HTERT RPE-1 (cell line): Measurements from ENCODE around the gene ORAI2.
"Not testable (repeated sequence)": the region's sequence is repeated elsewhere in the genome, so short reads cannot be mapped to it uniquely, and the experiment has no call there.

Source experiments
- in situ Hi-C: fragments of 300-500 bp; cut with MboI; formaldehyde crosslinking; loops from 4 replicates; pipeline ENCODE4 v1.14.3; 2020; ENCODE audit warnings: low sequenced_read_pairs

Gene ORAI2

GRCh38 chr7:102468478-102469350 is 35.3 kb downstream of the ORAI2 start:
- in situ Hi-C loops: no loop called here

GRCh38 chr7:102469351-102469971 is 36.1 kb downstream of the ORAI2 start:
- in situ Hi-C loops: no loop called here

DNA sequence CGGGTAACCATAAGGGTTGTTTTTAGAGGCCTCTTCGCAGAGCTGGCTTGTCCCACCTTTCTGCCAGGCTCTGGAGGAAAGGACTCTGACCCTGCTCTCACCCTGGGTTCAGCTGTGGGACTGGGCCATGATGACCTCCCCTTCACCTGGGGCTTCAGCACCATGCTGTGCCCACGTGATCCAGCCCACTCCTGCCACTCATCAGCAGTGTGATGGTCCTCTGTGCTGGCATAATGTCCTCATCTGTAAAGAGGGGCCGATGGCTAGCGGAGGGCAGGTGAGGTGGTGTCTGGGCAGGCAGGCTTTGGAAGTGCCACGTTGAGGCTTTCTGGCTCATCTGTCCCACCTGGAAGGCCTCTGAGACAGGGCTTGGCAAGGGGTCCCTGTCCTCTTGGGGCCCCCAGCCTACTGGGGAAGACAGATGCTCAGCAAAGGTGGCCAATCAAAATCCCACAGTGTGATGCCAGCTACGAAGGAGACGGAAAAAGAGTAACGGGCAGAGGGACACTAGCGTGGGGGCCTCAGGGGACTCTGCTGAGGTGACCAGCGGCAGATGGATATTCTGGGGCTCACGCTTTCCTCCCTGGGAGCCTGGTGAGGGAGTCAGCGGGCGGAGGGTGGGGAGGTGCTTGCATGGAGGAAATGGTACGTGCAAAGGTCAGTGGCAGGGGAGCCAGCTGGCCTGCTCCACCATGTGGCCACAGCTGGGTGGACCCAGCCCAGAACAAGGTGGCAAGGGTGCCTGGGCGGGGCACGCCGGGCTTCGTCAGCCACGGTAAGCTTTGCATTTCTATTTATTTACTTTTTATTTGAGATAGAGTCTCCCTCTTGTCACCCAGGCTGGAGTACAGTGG is 36.8 kb downstream of the ORAI2 start:
- in situ Hi-C loops: no loop called here

- in situ Hi-C loops: no loop called here
These were observed 38.4 kb downstream of the ORAI2 start for GRCh38 chr7:102471791-102472125.

GRCh38 chr7:102472126-102473041 is 39.0 kb downstream of the ORAI2 start:
- in situ Hi-C loops: no loop called here

DNA sequence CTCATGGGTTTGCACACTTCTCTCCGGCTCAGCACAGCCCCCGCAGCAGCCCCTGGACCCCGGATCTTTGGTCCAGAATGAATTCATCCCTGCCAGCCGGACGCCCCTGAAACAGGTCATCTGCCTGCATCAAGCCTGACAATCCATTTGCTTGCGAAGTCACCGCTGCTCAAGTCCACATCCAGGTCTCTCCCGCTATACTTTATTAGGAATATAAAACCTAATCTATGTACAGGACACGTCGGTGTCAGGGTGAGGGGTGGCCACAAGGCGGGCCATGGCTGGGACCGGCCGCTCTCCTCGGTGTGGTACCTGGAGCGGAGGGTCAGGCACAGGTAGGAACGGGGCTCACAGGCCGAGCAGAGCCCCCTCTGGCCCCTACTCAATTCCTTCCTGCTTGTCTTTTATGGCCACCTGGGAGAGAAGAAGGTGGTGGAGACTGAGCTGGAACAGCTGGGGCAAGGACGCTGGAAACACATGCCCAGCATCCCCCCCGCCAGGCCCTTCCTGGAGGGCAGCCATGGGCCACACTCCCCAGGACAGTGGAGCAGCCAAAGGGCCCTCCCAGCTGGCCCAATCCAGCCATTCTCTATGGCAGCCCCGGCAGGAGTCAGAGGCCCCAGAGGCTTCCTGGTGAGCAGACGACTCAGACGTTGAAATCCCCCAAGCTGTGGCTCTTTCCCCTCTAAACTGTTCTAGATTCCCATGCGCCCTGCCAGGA is 40.1 kb downstream of the ORAI2 start:
- in situ Hi-C loops: no loop called here

GRCh38 chr7:102474116-102474515 is 40.7 kb downstream of the ORAI2 start:
- in situ Hi-C loops: not testable (repeated sequence)

DNA sequence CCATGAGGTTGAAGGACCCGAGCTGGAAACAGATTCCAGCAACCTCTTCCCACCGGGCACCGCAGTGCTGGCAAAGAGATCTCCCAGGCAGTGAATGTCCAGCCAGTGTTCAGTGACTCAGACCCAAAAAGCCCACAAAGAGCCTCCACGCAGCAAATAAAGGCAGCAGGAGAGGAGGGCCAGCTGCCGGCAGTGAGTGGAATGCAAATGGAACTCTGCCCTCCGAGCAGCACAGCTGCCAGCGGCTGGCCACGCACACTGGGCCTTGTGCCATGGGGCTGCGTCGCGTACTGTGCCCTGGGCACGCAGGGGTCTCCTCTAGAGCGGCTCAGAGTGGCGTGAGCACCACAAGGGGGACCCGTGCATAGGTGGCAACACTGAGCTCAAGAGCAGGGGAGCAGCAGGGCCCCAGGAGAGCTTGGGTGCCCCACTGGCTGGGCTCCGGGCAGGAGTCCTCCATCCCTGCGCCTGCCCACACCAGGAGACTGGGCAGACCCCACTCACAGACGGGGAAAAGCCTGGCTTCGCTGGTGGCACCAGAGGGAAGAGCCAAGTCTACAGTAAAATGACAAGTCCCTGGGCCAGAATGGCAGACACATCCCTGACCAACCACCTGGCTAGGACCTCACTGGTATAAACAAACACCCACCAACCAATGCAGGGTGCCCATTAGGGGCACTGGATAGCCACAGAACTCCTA is 41.5 kb downstream of the ORAI2 start:
- in situ Hi-C loops: not testable (repeated sequence)

DNA sequence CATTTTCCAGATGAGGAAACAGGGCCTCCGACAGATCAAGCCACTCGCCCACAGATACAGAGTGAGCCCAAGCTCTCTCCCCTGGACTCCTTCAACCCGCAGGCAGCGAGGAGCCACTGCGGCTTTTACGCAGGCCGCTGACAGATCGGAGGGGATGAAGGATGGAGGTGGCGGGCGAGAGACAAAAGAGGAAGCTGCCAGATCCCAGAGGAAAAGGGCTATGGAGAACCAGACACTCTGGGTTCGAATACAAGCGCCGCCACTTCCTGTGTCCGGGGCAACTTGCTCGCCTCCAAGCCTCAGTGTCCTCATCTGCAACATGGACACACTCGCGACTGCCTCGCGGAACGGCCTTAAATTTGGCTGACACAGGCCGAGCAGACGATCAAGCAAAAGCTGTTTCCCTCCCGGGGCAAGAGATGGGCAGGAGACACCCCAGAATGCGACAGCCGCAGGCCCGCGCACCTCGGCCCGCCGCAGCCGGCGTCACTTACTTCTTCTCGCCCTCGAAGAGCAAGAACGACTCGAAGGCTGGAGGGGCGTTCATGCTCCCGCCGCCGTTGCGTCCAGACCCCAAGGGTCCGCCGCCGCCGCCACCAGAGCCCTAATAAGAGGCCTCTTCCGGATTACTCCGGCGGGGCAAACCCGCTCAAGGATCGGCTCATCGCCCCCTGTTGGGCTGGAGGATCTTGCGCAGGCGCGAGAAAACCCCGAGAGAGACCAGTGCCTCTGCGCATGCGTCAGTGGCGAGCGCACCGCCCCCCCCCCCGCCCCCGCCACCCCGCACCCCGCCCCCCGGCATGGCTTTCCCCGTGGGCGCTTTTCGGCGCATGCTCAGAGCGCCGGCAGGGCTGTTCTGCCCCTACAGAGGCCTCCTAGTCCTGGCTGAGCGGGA is 45.2 kb downstream of the ORAI2 start, which contains the start of gene POLR2J:
POLR2J (minus strand) TSS at position 609 of the 895 bp plus-strand sequence; CDS start at position 547, 62 bp downstream.
- in situ Hi-C loops: not testable (repeated sequence)

- in situ Hi-C loops: not testable (repeated sequence)
These were observed 45.8 kb downstream of the ORAI2 start for GRCh38 chr7:102479209-102479584.

DNA sequence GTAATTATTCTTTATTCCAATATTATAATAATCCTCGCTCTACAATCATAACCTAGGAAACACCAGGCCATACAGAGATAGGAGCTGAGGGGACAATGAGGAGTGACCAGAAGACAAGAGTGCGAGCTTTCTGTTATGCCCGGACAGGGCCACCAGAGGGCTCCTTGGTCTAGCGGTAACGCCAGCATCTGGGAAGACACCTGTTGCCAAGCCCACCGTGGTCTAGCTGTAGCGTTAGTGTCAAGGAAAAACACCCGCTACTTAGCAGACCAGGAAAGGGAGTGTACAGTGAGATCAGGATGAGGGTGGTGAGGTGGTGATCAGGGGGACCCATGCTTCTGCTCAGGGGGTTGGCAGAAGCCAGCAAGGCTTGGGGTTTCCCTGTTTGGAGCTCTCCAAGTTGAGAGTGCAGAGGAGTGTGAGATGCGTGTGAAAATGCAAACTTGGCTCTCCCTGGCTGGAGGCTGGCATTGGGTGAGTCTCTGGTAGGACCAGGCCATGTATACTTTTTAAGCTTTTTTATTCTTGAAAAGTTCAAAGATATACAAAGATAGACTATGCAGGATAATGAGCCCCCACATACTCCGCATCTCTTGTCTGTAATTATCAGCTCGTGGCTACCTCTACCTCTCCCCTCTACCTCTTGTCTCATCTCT is 46.7 kb downstream of the ORAI2 start:
- in situ Hi-C loops: not testable (repeated sequence)

DNA sequence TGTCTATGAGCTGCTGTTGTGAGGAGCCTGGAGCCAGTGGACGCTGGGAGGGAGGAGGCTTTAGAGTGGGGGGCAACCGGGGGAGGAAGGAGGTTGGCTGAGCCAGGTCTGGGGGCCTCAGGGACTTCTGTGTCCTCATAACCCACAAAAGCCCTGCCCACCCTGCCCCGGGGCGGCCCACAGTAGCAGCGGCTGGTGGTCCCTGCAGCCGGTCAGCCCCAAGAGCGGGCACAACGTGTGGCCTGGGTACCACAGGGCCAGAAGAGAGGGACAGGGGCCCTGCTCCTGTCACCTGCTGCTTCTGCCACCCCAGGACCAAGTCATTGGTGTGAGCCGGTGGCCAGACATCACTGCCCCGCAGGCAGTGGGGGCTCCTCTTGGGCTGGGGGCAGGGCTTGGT is 48.6 kb downstream of the ORAI2 start:
- in situ Hi-C loops: not testable (repeated sequence)

GRCh38 chr7:102484317-102484716 is 50.9 kb downstream of the ORAI2 start:
- in situ Hi-C loops: not testable (repeated sequence)

DNA sequence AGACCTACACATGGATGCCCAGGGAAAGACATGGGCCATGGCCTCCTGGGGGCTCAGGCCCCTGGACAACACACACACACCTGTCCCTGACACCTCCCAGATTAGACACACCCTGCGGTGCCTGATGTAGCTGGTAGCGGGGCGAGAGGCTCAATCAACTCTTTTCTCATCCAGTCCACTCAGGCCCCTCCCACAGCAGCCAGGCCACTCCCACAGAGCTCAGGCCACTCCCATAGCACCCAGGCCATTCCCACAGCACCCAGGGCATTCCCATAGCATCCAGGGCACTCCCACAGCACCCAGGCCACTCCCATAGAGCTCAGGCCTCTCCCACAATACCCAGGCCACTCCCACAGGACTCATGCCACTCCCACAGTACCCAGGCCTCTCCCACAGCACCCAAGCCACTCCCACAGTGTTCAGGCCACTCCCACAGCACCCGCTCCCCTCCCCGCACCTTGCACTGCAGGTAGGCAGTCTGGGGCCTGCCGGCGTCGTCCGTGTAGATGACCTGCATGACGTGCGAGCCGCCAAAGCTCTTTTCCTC is 57.2 kb downstream of the ORAI2 start:
- in situ Hi-C loops: not testable (repeated sequence)

DNA sequence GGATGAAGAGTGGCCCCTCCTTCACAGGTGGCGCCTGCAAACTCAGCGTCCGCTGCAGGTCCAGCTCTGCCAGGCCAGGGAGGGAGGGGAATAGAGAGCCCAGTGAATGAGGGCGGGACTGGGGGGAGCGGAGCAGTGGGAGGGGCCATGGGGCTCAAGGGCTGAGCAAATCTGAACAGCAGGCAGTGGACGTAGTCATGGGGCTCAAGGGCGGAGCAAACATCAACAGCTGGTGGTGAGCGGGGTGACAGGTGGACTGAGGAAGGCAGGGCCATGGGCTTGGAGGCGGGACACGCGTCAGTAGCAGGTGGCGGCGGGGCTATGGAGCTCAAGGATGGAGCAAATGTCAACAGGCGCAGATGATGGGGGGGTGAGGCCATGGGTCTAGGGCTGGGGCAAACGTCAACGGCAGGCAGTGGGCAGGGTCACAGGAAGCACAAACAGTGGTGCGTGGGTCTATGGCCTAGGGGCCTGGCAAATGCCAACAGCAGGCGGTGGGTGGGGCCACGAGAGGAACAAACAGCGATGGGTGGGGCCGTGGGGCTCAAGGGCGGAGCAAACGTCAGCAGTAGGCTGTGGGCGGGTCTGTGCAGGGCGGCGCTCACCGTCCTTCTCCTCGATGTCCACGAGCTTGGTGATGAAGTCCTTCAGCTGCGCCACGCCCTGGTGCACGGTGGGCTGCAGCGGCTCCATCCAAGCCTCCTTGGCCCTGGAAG is 60.0 kb downstream of the ORAI2 start:
- in situ Hi-C loops: not testable (repeated sequence)

DNA sequence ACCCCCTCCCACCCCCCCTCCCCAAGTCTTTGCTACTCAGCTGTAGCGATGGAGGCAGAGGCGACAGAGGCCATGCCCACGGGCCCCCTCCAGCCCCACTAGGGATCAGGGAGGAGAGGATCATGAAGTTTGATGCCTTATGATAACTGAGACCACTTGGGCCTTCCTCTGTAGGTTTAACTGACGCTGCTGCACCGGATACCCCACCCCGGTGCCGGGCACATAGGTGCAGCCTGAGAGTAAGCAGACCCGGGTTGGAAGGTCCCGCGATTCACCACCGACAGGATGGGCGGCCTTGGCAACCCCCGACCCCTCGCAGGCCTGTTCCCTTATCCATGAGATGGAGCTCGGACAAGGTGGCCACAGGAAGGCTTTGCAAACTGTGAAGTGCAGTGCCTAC is 60.7 kb downstream of the ORAI2 start:
- in situ Hi-C loops: not testable (repeated sequence)
